HG03280 (cell line): ENCODE data around the gene DPYSL4.

Experiments
- ATAC-seq: cut with Tn5 transposase; IDR thresholded peaks from one replicate; pipeline ENCODE4 v1.9.1; 2021; ENCODE audit warnings: mild to moderate bottlenecking, moderate library complexity; ENCODE audit not compliant: unreplicated experiment

The DPYSL4 gene

DNA sequence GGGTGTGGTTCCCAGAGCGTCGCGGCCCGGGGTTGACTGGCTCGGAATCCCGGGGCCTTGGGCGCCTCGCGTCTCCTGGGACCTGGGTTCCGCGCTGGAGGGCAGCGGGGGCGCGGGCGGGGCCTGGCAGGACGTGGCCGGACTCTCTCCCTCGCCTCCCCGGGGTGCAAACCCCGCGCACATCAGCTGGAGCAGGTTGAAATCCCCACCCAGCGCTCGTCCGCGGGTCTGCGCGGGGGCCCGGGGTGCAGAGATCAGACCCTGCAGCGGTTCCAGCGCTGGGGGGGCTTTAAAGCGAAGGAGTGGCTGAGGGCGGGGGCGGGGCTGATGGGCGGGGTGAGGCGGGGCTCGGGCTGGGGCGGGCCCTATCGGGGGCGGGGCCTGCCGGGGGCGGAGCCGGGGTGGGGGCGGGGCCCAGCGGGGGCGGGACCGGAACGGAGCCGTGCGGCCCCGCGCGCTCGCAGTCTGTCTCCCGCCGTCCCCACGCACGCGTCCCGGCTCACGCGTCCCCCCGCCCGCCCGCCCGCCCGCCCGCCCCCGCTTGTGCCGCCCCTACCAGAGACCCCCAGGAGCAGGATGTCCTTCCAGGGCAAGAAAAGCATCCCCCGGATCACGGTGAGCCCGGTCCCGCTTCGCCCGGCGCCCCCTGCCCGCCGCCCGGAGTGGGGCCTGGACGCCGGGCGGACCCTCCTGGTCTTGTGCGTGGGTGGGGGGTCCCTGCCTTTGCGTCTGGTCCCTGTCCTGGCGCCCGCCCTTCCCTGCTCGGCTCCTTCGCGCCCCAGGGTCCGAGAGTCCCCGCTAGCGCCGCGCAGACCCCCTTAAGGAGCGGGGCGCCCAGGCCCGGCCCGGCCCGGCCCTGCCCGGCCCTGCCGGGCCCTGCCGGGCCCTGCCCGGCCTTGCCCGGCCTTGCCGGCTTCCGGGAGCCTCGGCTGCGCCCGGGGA is at the start of gene DPYSL4:
DPYSL4 (plus strand) TSS at position 461 of the 942 bp plus-strand sequence; CDS start at position 577, 116 bp downstream.
- ATAC-seq, result no peak

DNA sequence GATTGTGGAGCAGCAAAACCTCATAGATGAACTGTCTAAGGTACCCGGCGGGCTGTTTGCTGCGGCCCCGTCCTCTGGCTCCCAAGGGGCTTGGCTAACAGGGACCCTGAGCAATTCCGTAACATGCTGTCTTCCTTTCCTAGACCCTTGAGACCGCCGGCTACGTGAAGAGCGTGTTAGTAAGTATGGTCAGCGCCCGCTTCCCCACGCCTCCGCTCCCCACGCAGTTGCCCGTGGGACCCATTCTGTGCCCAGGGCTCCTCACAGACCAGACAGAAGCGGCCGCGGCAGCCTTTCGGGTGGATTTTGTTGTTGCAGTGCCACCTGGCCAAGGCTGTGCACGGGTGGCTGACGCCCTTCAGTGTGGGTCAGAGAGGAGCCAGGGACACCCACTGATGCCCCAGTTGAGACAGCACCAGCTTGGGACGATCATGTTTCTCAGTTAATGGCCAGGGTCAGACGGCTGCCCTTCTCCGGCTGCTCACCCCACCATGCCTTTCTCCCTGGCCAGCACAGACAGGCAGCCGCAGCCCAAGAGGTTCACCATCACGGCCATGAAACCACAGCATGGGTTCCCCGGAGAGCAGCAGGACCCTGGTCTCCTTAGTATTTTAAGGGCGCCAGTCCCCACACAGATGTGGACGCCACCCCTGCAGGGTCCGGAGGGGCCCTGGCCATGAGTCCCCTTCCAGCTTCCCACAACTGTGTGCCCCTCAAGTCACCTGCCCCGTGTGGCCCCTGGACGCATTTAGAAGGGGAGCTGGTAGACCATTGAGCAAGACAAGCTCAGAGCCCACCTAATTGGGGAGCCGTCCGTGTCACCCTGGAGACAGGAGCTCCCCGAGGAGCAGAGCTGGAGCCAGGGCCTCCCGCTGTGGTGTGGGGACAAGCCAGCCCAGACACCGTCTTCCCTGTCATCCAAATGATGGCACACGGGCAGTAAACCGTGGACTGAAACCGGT is 49.4 kb upstream of the DPYSL4 start:
- no peak for ATAC-seq

DNA sequence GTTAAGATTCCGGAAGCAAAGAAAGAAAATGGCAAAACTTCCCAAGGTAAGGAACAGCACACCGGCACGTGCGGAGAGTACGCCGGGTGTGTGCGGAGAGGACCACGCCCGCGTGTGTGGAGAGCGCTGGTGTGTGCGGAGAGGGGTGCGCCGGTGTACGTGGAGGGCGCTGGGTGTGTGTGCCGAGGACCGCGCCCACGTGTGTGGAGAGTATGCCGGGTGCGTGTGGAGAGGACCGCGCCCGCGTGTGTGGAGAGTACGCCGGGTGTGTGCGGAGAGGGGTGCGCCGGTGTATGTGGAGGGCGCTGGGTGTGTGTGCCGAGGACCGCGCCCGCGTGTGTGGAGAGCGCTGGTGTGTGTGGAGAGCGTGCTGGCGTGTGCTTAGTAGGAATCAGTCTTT is 48.6 kb upstream of the DPYSL4 start:
- ATAC-seq, result no peak

DNA sequence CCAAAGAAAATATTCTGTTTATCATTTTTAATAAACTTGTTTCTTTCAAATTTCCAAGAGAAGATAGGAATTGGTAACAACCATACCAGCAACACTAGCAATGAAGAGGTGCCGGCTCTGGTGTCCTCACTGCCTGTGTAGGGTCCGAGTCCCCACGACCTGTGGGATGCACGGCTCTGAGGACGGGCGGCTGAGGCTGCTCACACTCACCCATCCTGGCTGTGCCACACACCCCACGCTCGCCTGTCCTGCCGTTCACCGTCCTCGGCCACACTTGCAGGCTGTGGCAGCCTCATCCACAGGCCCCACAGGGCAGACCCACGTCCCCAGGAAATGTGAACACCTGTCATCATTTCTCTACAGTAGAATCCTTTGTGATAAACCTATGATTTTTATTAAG is 48.2 kb upstream of the DPYSL4 start:
- ATAC-seq, result no peak

DNA sequence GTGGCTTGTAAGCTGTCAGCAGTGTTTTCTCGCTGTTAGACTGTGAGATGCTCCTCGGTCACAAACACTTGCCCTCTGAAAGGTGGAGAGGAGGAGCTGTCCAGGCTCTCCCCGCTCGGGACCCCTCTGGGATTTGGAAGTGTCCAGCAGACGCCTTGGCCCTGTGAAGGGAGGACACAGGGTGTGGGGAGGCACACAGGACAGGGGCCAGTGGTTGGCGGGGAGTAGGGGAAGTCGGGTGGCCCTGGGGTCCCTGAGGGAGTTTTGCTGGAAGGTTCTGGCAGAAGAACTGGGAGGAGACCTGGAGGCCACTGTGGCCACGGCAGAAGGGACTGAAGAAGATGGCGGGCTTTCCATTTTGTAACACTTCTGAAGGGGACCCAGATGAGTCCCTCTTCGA is 47.2 kb upstream of the DPYSL4 start:
- no peak for ATAC-seq

DNA sequence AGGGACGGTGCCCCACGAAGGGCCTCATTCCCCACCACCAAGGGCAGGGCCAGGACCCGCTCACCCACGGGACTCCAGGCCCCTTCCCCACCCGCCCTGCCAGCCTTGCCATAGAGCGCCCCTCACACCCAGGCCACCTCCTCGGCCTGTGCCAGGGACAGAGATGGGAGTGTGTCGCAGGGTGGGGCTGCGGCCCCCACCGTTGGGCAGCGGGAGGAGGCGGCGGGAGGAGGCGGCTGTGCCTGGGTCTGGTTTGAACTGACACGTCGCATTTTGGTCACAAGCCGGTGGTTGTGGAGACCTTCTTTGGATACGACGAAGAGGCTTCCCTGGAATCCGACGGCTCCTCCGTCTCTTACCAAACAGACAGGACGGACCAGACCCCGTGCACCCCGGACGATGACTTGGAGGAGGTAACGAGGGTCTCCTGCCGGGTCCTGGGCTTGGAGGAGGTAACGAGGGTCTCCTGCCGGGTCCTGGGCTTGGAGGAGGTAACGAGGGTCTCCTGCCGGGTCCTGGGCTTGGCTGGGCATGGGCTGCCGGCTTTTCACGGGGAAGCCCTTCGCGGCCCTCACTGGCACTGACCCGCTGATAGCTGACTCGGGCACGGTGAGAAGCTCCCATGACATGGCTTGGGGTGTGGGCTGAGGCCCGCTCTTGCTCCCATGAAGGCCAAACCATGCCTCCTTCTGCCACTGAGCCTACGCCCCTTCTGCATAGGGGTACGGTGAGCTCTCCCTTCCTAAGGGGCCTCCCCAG is 46.4 kb upstream of the DPYSL4 start:
- no peak for ATAC-seq

DNA sequence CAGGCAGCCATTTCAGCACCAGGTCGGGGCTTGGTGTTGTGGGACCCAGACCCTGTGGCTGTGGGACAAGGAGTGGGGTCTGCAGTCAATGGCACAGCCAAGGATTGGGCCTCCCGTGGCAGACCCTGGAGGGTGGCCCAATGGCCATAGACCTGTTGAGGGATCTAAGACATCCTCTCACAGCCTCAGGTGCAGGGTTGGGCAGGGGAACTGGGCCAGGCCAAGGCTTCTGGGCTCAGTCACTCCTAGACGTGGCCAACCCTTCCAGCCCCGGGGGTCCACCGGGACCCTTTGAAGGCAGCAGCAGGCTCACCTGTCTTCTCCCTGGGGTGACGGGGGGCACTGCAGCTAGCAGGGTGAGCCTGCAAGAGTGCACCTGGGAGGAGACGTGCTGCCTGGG is 45.7 kb upstream of the DPYSL4 start:
- no peak for ATAC-seq

DNA sequence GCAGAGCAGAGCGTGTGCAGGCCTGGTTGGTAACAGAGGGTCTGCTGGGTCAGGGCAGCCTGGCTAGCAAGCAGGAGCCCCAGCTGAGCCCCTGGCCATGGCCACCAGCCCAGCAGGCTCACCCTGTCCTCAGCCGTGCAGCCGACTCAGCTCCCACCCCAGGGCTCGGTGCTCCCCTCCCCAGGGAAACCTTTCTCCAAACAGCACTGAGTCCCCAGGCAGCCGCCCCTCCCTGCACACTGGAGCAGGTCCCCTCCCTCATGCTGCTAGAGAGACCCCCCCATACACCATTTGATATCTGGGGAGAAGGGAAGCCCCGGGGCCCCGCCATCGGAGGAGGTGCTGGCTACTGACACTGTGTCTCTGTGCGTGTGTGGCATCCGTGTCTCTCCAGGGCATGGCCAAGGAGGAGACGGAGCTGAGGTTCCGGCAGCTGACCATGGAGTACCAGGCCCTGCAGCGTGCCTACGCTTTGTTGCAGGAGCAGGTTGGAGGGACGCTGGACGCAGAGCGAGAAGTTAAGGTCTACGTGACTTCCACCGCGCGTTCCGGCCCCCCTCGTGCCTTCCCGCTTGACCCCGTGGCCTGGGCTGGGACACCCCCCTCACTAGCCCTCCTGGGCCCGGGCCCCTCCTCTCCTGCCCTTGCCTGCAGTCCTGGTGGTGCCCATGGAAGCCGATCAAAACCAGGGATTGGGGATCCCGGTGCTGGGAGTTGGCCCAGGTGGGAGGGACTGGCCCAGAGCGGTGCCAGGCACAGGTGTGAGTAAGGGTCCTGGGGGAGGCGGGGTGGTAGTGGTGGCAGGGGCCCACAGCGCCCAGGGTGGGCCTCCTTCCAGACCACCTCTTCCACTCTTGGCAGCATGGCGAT is 45.0 kb upstream of the DPYSL4 start:
- no peak for ATAC-seq

DNA sequence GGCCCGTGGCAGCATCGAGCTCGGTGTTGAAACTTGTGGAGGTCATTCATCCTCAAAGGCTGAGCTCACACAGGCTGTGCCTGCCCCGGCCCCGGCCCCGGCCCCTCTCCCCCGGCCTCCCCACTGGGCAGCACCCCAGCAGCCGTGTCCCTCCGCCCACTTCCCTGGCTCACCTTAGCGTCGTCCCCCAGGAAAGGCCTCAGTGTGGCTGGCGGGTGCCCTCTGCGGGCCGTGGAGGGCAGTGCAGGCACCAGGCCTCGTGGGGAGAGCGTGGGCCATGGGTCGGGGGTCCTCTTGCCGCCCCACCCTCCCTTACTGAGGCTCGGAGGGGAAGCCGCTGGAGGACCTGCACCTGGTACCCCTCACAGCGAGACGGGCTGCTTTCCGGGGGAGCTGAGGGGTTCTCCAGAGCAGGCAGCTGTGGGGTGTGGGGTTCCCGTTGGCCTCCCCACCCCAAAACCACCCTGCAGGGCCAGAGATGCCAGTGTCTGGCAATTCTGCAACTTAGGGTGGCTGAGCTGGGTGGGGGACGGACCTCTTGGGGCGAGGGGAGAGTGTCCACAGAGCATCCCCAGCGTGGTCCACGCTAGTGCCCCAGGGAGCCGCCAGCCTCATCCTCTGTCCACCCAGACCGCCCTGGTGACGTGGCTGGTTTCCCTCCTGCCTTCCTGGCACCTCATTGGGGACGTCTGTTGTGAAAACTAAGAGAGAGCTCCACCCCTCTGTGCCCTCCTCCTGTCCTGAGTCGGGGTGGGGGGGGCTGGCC is 44.2 kb upstream of the DPYSL4 start:
- ATAC-seq, result no peak

DNA sequence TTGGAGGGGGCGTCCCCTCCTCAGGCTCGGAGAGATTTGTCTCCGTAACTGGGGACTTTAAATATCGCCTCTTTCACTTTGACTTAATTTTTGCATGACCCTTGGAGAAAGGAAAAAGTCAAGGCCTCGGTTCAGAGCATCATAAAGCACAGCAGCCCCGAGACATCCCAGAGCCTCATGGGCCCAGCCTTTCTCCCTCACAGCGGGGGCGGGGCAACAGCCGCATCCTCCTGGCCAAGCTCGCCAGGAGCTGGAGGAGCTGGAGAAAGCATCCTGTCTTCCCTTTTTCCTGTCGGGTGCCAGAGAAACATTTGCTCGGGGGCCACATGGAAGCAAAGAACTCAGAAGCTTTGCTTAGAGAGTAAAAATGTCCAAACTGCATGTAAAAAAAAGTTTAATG is 43.6 kb upstream of the DPYSL4 start:
- no peak for ATAC-seq

DNA sequence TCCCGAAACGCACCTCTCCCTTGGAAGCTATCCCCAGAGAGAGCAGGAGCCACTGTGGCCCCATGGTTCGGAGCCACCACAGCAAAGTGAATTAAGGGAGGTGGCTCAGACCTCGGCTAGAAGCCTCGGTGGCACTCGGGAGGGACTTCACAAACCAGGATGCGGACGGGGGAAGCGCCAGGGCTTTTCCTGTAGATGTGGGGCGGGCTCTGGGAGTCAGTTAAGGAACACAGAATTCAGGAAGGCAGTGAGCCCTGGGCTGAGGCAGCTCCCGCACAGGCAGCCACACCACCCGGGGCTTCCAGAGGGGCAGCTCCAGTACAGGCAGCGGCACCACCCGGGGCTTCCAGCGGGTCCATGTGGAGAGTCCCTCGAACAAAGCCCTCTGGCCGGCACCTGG is 42.7 kb upstream of the DPYSL4 start:
- no peak for ATAC-seq

DNA sequence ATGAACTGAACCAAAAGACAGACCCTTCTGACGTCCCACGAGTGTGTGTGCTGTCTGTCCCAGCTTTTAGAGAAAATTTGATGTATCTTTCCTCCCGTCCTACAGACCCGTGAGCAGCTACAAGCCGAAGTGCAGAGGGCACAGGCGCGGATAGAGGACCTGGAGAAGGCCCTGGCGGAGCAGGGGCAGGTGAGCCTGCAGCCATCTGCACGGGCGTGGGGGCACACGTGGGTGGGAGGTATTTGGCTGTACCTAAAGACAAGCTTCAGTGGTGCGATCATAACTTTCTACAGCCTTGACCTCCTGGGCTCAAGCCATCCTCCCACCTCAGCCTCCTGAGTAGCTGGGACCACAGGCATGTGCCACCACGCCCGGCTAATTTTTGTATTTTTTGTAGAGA is 41.7 kb upstream of the DPYSL4 start:
- ATAC-seq, result no peak

DNA sequence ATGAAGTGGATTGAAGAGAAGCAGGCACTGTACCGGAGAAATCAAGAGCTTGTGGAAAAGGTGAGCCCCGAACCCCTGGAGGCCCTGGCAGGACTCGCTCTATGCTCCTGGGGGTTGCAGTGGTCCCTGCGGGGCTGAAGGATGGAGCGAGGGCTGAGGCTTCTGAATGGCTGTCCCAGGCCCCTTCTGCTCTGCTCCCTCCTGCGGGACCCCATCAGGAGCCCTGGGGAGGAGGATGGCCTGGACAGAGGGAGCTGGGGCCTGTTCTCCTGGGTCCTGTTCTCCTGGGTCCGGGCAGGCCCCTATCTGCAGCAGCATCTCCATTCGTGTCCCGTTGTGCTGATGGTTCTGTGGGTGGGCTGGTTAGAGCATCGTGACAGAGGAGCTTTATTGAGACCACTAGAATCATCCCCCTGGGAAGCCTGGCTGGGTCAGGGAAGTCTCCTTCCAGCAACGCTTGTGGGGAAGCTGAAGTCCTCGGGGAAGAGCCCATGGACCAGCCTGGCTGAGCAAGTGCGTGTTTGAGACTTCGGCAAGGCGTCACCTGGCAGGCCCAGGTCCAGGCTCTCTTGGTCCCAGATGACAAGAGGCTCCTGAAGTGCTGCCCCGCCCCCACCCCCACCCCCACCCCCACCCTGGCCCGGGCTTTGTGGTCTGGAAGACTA is 41.1 kb upstream of the DPYSL4 start:
- ATAC-seq, result no peak

DNA sequence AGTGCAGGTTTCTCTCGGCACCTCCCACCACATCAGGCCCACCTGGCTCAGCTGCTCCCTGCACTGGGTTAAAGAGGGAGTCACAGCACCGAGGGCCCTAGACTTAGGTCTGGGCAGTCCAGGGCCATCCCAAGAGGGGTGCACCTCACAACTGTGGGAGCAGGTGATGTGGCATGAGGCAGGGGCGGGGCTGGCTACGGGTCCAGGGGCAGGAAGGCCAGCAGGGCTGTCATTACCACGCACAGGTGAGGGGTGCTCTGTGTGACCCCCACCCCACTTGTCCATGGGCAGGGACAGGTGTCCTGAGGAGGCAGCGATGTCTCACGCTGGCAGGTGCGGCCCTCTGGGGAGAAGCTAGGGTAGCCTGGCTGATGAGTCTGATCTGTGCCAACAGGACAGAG is 40.5 kb upstream of the DPYSL4 start:
- ATAC-seq, result no peak

DNA sequence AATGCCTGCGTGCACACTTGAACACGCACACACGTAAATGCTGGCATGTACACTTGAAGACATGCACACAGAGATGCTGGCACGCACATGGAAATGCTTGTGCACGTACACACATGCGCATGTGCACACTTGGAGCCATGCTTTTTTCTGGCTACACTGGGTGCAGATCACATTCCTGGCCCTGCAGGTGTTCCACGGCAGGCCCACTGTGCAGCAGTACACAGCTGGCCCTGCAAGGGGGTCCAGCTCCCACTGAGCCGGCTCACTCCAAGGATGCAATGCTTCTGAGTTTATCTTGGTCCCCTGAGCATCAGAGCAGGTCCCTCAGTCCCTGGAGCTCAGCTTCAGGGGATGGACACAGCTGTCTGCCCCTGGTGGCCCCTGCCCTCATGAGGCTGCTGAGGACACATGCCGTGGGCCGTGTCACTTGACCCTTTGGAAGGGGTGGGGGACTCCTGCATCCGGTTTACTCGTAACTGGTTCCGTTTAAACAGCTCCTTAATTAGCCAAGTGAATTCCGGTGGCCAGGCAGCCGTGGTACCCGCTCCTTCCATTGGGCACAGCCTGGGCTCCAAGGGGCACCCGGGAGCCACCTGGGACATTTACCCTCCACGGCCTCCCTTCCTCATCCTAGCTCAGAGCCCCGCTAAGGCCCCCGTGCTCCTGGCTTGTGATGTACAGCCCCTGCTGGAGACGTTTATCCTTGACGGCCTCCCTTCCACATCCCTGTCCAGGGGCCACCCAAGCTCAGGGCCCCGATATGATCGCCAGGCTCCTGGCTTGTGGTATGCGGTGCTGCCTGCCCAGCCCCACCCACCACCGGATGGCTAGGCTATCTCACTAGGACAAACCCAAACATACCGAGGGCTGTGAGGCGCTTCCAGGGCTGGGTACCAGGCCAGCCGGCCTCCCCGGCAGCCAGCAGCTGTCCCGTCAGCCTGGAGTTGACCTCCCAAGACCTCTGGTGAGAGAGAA is 39.5 kb upstream of the DPYSL4 start:
- ATAC-seq, result no peak

DNA sequence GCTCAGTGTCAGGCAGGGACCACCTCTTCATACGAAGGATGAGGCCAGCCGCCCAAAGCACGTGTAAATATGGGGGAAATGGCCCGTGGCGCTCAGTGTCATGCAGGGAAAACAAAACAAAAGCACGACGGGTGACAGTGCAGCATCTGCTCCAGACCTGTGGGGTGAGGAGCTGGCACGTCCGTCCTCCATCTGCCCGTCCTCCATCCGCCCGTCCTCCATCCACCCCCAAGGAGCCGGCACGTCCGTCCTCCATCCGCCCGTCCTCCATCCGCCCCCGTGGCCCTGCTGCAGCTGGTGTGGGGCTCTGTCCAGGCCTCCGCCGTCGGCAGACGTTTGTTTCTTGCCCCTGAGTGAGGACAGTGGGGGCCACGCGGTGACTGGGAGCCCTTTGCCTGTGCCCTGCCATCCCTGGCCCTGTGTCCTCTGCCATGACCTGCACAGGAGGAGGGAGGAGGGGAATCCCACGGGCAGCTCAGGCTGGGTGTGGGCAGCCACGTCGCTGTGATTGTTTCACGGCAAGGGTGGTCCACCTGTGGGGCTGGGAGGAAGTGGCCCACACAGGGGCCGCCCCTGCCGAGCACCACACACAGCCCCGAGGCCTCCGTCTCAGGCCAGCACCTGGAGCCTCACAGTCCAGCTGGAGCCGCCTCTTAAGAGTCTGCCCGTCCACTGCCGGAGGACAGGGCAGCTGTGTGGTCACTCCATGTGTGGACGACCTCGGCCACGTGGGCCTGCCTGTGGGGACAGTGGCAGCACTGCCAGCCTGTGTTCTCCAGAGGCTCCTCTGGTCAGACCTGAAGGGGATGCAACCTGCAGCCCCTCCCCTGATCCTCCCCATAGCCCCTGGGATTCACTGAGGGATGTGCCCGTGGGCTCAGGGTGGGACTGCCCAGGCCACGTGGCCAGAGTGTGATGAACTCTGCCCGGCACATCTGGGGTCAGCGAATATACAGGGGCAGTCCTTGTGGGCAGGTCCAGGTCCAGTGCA is 38.2 kb upstream of the DPYSL4 start:
- ATAC-seq, result no peak
